Naive thymus-derived CD4-positive, alpha-beta T cell (primary cell): ENCODE measurements around the gene OSCP1. TPM values are rescaled to one million over a fixed set of nuclear protein-coding genes. Genes with fewer than 3 reads are reported as not detected.

Experiments used
- ATAC-seq: fragments of 150-1000 bp; cut with Tn5 transposase; 2 replicates; pipeline ENCODE4 v1.10.0; 2021; ENCODE audit warnings: mild to moderate bottlenecking, moderate library complexity
- CTCF ChIA-PET: fragments of 350-600 bp; sonication (Branson Sonifier 250); formaldehyde crosslinking; loops from one replicate; lab custom pipeline; 2021; ENCODE audit warnings: antibody characterized with exemption; lab: Charles Lee
- POLR2A ChIA-PET: fragments of 350-600 bp; sonication (Branson Sonifier 250); formaldehyde crosslinking; loops from one replicate; lab custom pipeline; 2021; ENCODE audit warnings: antibody characterized with exemption, inconsistent platforms; lab: Charles Lee
- DNase-seq, 9 donors: peaks; one replicate each; pipeline versions ENCODE4 v3.0.0 to v3.0.0-alpha.2; 2020 to 2022; ENCODE audit warnings: mixed read lengths in 1 of 9
- H3K27ac ChIP-seq: one replicate; pipeline ENCODE4 v1.7.0; 2013; ENCODE audit warnings: mild to moderate bottlenecking, low read depth, low read length, moderate library complexity
- H3K27me3 ChIP-seq, 2 donors: one replicate each; pipeline ENCODE4 v1.7.0; 2013; ENCODE audit warnings: low read length in 2 of 2, mild to moderate bottlenecking in 2 of 2, moderate library complexity in 2 of 2; ENCODE audit not compliant: control insufficient read depth in 2 of 2, insufficient read depth in 2 of 2
- H3K36me3 ChIP-seq, 3 experiments: 1 replicate in 2 of 3; 2 replicates in 1 of 3; pipeline ENCODE4 v1.7.0; 2013; ENCODE audit warnings: low read length in 3 of 3, mild to moderate bottlenecking in 3 of 3, moderate library complexity in 1 of 3; ENCODE audit not compliant: insufficient read depth in 3 of 3, control insufficient read depth in 2 of 3
- H3K4me1 ChIP-seq, 2 donors: one replicate each; pipeline ENCODE4 v1.7.0; 2013; ENCODE audit warnings: low read length in 2 of 2, mild to moderate bottlenecking in 2 of 2, moderate library complexity in 1 of 2; ENCODE audit not compliant: control insufficient read depth in 2 of 2, insufficient read depth in 2 of 2
- H3K4me3 ChIP-seq: 2 replicates; pipeline ENCODE4 v1.7.0; 2013; ENCODE audit warnings: mild to moderate bottlenecking, low read length
- H3K9me3 ChIP-seq, 3 experiments: 1 replicate in 2 of 3; 2 replicates in 1 of 3; pipeline ENCODE4 v1.7.0; 2013; ENCODE audit warnings: low read length in 3 of 3; ENCODE audit not compliant: control insufficient read depth in 2 of 3
- H3K27ac Mint-ChIP-seq, 9 donors: one replicate each; pipeline ENCODE4 v1.8.0; 2020 to 2022; ENCODE audit warnings: mixed read lengths in 9 of 9, mild to moderate bottlenecking in 8 of 9, moderate library complexity in 5 of 9, inconsistent platforms in 2 of 9
- H3K27me3 Mint-ChIP-seq, 5 donors: one replicate each; pipeline ENCODE4 v1.8.0; 2021 to 2022; ENCODE audit warnings: mixed read lengths in 5 of 5, mild to moderate bottlenecking in 1 of 5
- H3K36me3 Mint-ChIP-seq, 5 donors: one replicate each; pipeline ENCODE4 v1.8.0; 2020 to 2022; ENCODE audit warnings: mixed read lengths in 5 of 5, mild to moderate bottlenecking in 3 of 5, inconsistent platforms in 1 of 5
- H3K4me1 Mint-ChIP-seq, 7 donors: one replicate each; pipeline ENCODE4 v1.8.0; 2020 to 2022; ENCODE audit warnings: mixed read lengths in 7 of 7, mild to moderate bottlenecking in 3 of 7, inconsistent platforms in 1 of 7
- H3K4me3 Mint-ChIP-seq, 10 donors: one replicate each; pipeline ENCODE4 v1.8.0; 2020 to 2022; ENCODE audit warnings: mild to moderate bottlenecking in 10 of 10, mixed read lengths in 10 of 10, moderate library complexity in 6 of 10, inconsistent platforms in 2 of 10
- H3K9me3 Mint-ChIP-seq, 11 donors: one replicate each; pipeline ENCODE4 v1.8.0; 2020 to 2022; ENCODE audit warnings: mixed read lengths in 11 of 11, mild to moderate bottlenecking in 4 of 11, inconsistent platforms in 1 of 11, moderate library complexity in 1 of 11
- intact Hi-C, 2 donors: fragments of 100-400 bp; cut with micrococcal nuclease; formaldehyde crosslinking; loops; one replicate each; pipeline ENCODE4 v1.15.1; 2023
- polyA plus RNA-seq, 2 donors: library from polyadenylated mRNA; unstranded; fragments of 300-500 nt; fragmentation: Illumina TruSeq; gene quantifications; one replicate each; pipeline ENCODE4 v1.2.3, GENCODE V29; 2021
- total RNA-seq, 6 experiments: library from RNA in 5 of 6; stranded (reverse) in 5 of 6; gene quantifications; 1 replicate in 5 of 6; 2 replicates in 1 of 6; pipeline ENCODE4 v1.2.3 and lab custom pipeline; 2021 to 2026

The OSCP1 gene
- total and polyA plus RNA-seq, 7 experiments from 2014 or later, result 0.65 to 2.0 (median 1.1) TPM

- H3K27ac Mint-ChIP-seq, result peak overlapping the region in 1 of 9 donors; percentile 49
- DNase-seq (no peak), ATAC-seq (no peak)
- H3K4me1 Mint-ChIP-seq, result peaks cover 0 to 21% (median 0%) of the 10 kb centered on the region in 7 donors
- no peaks in the 10 kb centered on the region for H3K36me3 ChIP-seq
- H3K36me3 Mint-ChIP-seq, result no peaks in the 10 kb centered on the region
- H3K27ac ChIP-seq, result no peak overlapping the region
- ChIA-PET POLR2A (interaction anchor here (1.0 kb wide), 1 partner anchor 26 kb away, joined by 3 read pairs; no protein-coding TSS in a partner anchor), CTCF (no interaction called here)
- H3K27me3 ChIP-seq, result no peaks in the 10 kb centered on the region
- intact Hi-C loops, result no loop called here
- H3K4me3 Mint-ChIP-seq, result no peak overlapping the region
- H3K4me1 ChIP-seq, result no peaks in the 10 kb centered on the region
- no peaks in the 10 kb centered on the region for H3K9me3 Mint-ChIP-seq
- H3K4me3 ChIP-seq, result no peak overlapping the region
- H3K9me3 ChIP-seq, result no peaks in the 10 kb centered on the region
- H3K27me3 Mint-ChIP-seq, result no peaks in the 10 kb centered on the region
Measured at GRCh38 chr1:36475910-36476604, 25.8 kb upstream of the OSCP1 start.

- Histone ChIP-seq H3K27ac (no peak overlapping the region), H3K36me3 (no peaks in the 10 kb centered on the region), H3K4me1 (no peaks in the 10 kb centered on the region), H3K4me3 (no peak overlapping the region), H3K27me3 (no peaks in the 10 kb centered on the region), H3K9me3 (no peaks in the 10 kb centered on the region)
- H3K27me3 Mint-ChIP-seq, result no peaks in the 10 kb centered on the region
- H3K36me3 Mint-ChIP-seq, result no peaks in the 10 kb centered on the region
- ChIA-PET POLR2A (interaction anchor here (1.0 kb wide), 1 partner anchor 27 kb away, joined by 3 read pairs; no protein-coding TSS in a partner anchor), CTCF (no interaction called here)
- DNase-seq (no peak), ATAC-seq (no peak)
- intact Hi-C loops, result no loop called here
- no peak overlapping the region for H3K27ac Mint-ChIP-seq
- peaks cover 0 to 21% (median 0%) of the 10 kb centered on the region in 7 donors for H3K4me1 Mint-ChIP-seq
- H3K4me3 Mint-ChIP-seq, result no peak overlapping the region
- no peaks in the 10 kb centered on the region for H3K9me3 Mint-ChIP-seq
Measured at GRCh38 chr1:36475341-36475740, 25.1 kb upstream of the OSCP1 start.

- ChIA-PET CTCF (no interaction called here), POLR2A (no interaction called here)
- DNase-seq (no peak), ATAC-seq (no peak)
- Histone ChIP-seq H3K27me3 (no peaks in the 10 kb centered on the region), H3K36me3 (no peaks in the 10 kb centered on the region), H3K4me3 (no peak overlapping the region), H3K27ac (no peak overlapping the region), H3K9me3 (no peaks in the 10 kb centered on the region), H3K4me1 (no peaks in the 10 kb centered on the region)
- H3K9me3 Mint-ChIP-seq, result no peaks in the 10 kb centered on the region
- intact Hi-C loops, result no loop called here
- H3K27me3 Mint-ChIP-seq, result no peaks in the 10 kb centered on the region
- H3K36me3 Mint-ChIP-seq, result no peaks in the 10 kb centered on the region
- H3K4me3 Mint-ChIP-seq, result no peak overlapping the region
- H3K27ac Mint-ChIP-seq, result no peak overlapping the region
- H3K4me1 Mint-ChIP-seq, result peaks cover 0 to 15% (median 0%) of the 10 kb centered on the region in 7 donors
Measured at GRCh38 chr1:36472656-36473055, 22.4 kb upstream of the OSCP1 start.

- intact Hi-C loops, result no loop called here
- Mint-ChIP-seq H3K9me3 (no peaks in the 10 kb centered on the region), H3K27me3 (no peaks in the 10 kb centered on the region), H3K36me3 (no peaks in the 10 kb centered on the region), H3K4me3 (no peak overlapping the region), H3K27ac (no peak overlapping the region), H3K4me1 (peaks cover 0 to 15% (median 0%) of the 10 kb centered on the region in 7 donors)
- Histone ChIP-seq H3K27me3 (no peaks in the 10 kb centered on the region), H3K36me3 (no peaks in the 10 kb centered on the region), H3K9me3 (no peaks in the 10 kb centered on the region), H3K27ac (no peak overlapping the region), H3K4me1 (no peaks in the 10 kb centered on the region), H3K4me3 (no peak overlapping the region)
- ChIA-PET CTCF (no interaction called here), POLR2A (no interaction called here)
- ATAC-seq (no peak), DNase-seq (no peak)
Measured at GRCh38 chr1:36471830-36472641, 21.8 kb upstream of the OSCP1 start.

GRCh38 chr1:36469163-36469562 is 18.9 kb upstream of the OSCP1 start:
- H3K9me3 Mint-ChIP-seq, result no peaks in the 10 kb centered on the region

GRCh38 chr1:36467700-36468455 is 17.6 kb upstream of the OSCP1 start:
- Mint-ChIP-seq H3K27ac (no peak overlapping the region), H3K9me3 (no peaks in the 10 kb centered on the region), H3K36me3 (peaks cover 0 to 3% (median 0%) of the 10 kb centered on the region in 5 donors), H3K4me3 (no peak overlapping the region), H3K4me1 (peaks cover 5 to 27% (median 23%) of the 10 kb centered on the region in 7 donors), H3K27me3 (no peaks in the 10 kb centered on the region)
- Histone ChIP-seq H3K27me3 (no peaks in the 10 kb centered on the region), H3K36me3 (peaks cover 0 to 6% (median 0%) of the 10 kb centered on the region in 3 experiments), H3K4me1 (peaks cover 7 to 13% of the 10 kb centered on the region in 2 donors), H3K9me3 (no peaks in the 10 kb centered on the region), H3K27ac (no peak overlapping the region), H3K4me3 (no peak overlapping the region)
- no peak for DNase-seq
- ChIA-PET POLR2A (no interaction called here), CTCF (no interaction called here)
- intact Hi-C loops, result loop anchor here in 1 of 2 donors (10.0 kb wide), 2 partner anchors 533 to 1127 kb away; partner anchors contain the start of genes AGO3 and GNL2
- no peak for ATAC-seq

More at GRCh38 chr1:36469163-36469562, 18.9 kb upstream of the OSCP1 start:
- H3K27ac Mint-ChIP-seq, result peak overlapping the region in 1 of 9 donors; percentile 49
- H3K4me3 ChIP-seq, result no peak overlapping the region
- no peaks in the 10 kb centered on the region for H3K27me3 ChIP-seq
- no peaks in the 10 kb centered on the region for H3K9me3 ChIP-seq
- no peak overlapping the region for H3K27ac ChIP-seq
- ATAC-seq (no peak), DNase-seq (no peak)
- no peak overlapping the region for H3K4me3 Mint-ChIP-seq
- peaks cover 0 to 8% of the 10 kb centered on the region in 2 donors for H3K4me1 ChIP-seq
- peaks cover 0 to under 1% (median 0%) of the 10 kb centered on the region in 5 donors for H3K36me3 Mint-ChIP-seq
- intact Hi-C loops, result loop anchor here in 1 of 2 donors (10.0 kb wide), 2 partner anchors 534 to 1126 kb away; partner anchors contain the start of genes AGO3 and GNL2
- peaks cover under 1 to 26% (median 11%) of the 10 kb centered on the region in 7 donors for H3K4me1 Mint-ChIP-seq
- CTCF ChIA-PET, result no interaction called here
- POLR2A ChIA-PET, result interaction anchor here (0.6 kb wide), 1 partner anchor 202 kb away, joined by 3 read pairs; no protein-coding TSS in a partner anchor
- H3K36me3 ChIP-seq, result peaks cover 0 to under 1% (median 0%) of the 10 kb centered on the region in 3 experiments
- no peaks in the 10 kb centered on the region for H3K27me3 Mint-ChIP-seq
